Measurements from ENCODE around the gene APBA2.
"Not testable (repeated sequence)": the region's sequence is repeated elsewhere in the genome, so short reads cannot be mapped to it uniquely, and the experiment has no call there.

The APBA2 gene

GRCh38 chr15:28885630-28886430, at the start of gene APBA2:
Gene APBA2, plus strand, starts transcription at chr15:28885974. Its CDS starts 167,911 bp downstream, at chr15:29053885.
- H3K4me3 ChIP-seq, result peak within 1 kb of the TSS; percentile 26 to 49 (median 44)

GRCh38 chr15:28840285-28840684, 45.5 kb upstream of the APBA2 start:
- not testable (repeated sequence) for H3K27ac ChIP-seq, H3K4me3 ChIP-seq

More at GRCh38 chr15:28885630-28886430, at the start of gene APBA2:
- peak within 1 kb of the TSS in 3 of 21 experiments; percentile 16 to 61 (median 30) for H3K27ac ChIP-seq

- not testable (repeated sequence) for H3K27ac ChIP-seq, H3K4me3 ChIP-seq
These were observed 43.6 kb upstream of the APBA2 start for GRCh38 chr15:28842210-28842609.

- H3K4me3 ChIP-seq, H3K27ac ChIP-seq: not testable (repeated sequence)
These were observed 42.3 kb upstream of the APBA2 start for GRCh38 chr15:28843520-28843919.

GRCh38 chr15:28844147-28844546, 41.6 kb upstream of the APBA2 start:
- not testable (repeated sequence) for H3K4me3 ChIP-seq, H3K27ac ChIP-seq

- not testable (repeated sequence) for H3K4me3 ChIP-seq, H3K27ac ChIP-seq
These were observed 38.5 kb upstream of the APBA2 start for GRCh38 chr15:28847247-28847646.

GRCh38 chr15:28847959-28848358, 37.8 kb upstream of the APBA2 start:
- not testable (repeated sequence) for H3K4me3 ChIP-seq, H3K27ac ChIP-seq

GRCh38 chr15:28848521-28848920, 37.3 kb upstream of the APBA2 start, which contains the start of gene GOLGA6L7:
Gene GOLGA6L7, minus strand, starts transcription at chr15:28848644. Its CDS starts 95 bp downstream, at chr15:28848549.
- H3K27ac ChIP-seq, H3K4me3 ChIP-seq: not testable (repeated sequence)

- H3K4me3 ChIP-seq, H3K27ac ChIP-seq: not testable (repeated sequence)
These were observed 36.5 kb upstream of the APBA2 start for GRCh38 chr15:28849271-28849670.

- H3K4me3 ChIP-seq, H3K27ac ChIP-seq: not testable (repeated sequence)
These were observed 36.0 kb upstream of the APBA2 start for GRCh38 chr15:28849766-28850165.

- not testable (repeated sequence) for H3K4me3 ChIP-seq, H3K27ac ChIP-seq
These were observed 32.1 kb upstream of the APBA2 start for GRCh38 chr15:28853654-28854053.

GRCh38 chr15:28854578-28854977, 31.2 kb upstream of the APBA2 start:
- not testable (repeated sequence) for H3K27ac ChIP-seq, H3K4me3 ChIP-seq

GRCh38 chr15:28861031-28861534, 24.7 kb upstream of the APBA2 start:
- H3K4me3 ChIP-seq, result no peak overlapping the region
- no peak overlapping the region for H3K27ac ChIP-seq

- not testable (repeated sequence) for H3K4me3 ChIP-seq, H3K27ac ChIP-seq
These were observed 24.0 kb upstream of the APBA2 start for GRCh38 chr15:28861589-28862293.

GRCh38 chr15:28868744-28869345, 16.9 kb upstream of the APBA2 start:
- Histone ChIP-seq H3K27ac (no peak overlapping the region), H3K4me3 (no peak overlapping the region)

GRCh38 chr15:28871168-28871567, 14.6 kb upstream of the APBA2 start:
- no peak overlapping the region for H3K27ac ChIP-seq
- no peak overlapping the region for H3K4me3 ChIP-seq

- Histone ChIP-seq H3K4me3 (no peak overlapping the region), H3K27ac (no peak overlapping the region)
These were observed 12.8 kb upstream of the APBA2 start for GRCh38 chr15:28873006-28873405.

GRCh38 chr15:28873585-28874190, 12.1 kb upstream of the APBA2 start:
- Histone ChIP-seq H3K27ac (no peak overlapping the region), H3K4me3 (no peak overlapping the region)

- H3K27ac ChIP-seq, result no peak overlapping the region
- H3K4me3 ChIP-seq, result no peak overlapping the region
These were observed 10.2 kb upstream of the APBA2 start for GRCh38 chr15:28875461-28876000.
